ENCODE measurements around the gene PLEKHS1.

GRCh38 chr10:113745374-113745773 is 6.1 kb upstream of the PLEKHS1 start:
- no peak for TF ChIP-seq FOXM1 (IDR thresholded peaks at IDR 0.05; ENCODE audit: borderline replicate concordance)
- TF ChIP-seq FOXA1 (IDR thresholded peaks at IDR 0.05) = no peak
- no peak for TF ChIP-seq LEF1 (IDR thresholded peaks at IDR 0.05; ENCODE audit: borderline replicate concordance)
- no peak for TF ChIP-seq BHLHE40 (IDR thresholded peaks at IDR 0.05; ENCODE audit: borderline replicate concordance)
- TF ChIP-seq ARNT (IDR thresholded peaks at IDR 0.05) = no peak
- no peak for TF ChIP-seq L3MBTL2 (conservative IDR thresholded peaks at IDR 0.05)

All from HEK293T (cell line).